Measurements from ENCODE around the gene CNTFR. TPM values are rescaled to one million over a fixed set of nuclear protein-coding genes. Genes with fewer than 3 reads are reported as not detected.

CNTFR gene
- total and polyA plus RNA-seq, 2 donors (not counting 1 experiment from before 2014, with no cell fraction given): not detected

- no peaks in the 10 kb centered on the region for H3K79me2 ChIP-seq (ENCODE audit: control insufficient read depth, insufficient read depth, low read length)
- no peaks in the 10 kb centered on the region for H3K9me3 ChIP-seq (ENCODE audit: control extremely low read depth in 1 of 3, control insufficient read depth in 2 of 3, insufficient read depth in 1 of 3, low read length in 2 of 3)
- DNase-seq (no peak), ATAC-seq (ENCODE audit: low read depth) (no peak)
- H3K4me1 ChIP-seq (ENCODE audit: control insufficient read depth in 2 of 2, insufficient read depth in 2 of 2, low read length in 2 of 2): peaks cover 0 to 3% of the 10 kb centered on the region in 2 donors
- CTCF ChIA-PET: interaction anchor here (0.6 to 5.0 kb wide), 11 partner anchors 10 to 879 kb away, joined by 3 to 43 read pairs (median 9); no protein-coding TSS in a partner anchor
- TF ChIP-seq CTCF (IDR thresholded peaks at IDR 0.05): no peak
- TF ChIP-seq EZH2 (IDR thresholded peaks at IDR 0.05; ENCODE audit: borderline replicate concordance, insufficient read depth, low read depth, low read length, poor library complexity, severe bottlenecking): no peak
- no peak overlapping the region for H2AFZ ChIP-seq (ENCODE audit: insufficient read depth, low read depth, low read length, poor library complexity, severe bottlenecking)
- H3K36me3 ChIP-seq (replicated peaks in 1 of 2; ENCODE audit: control extremely low read depth in 1 of 2, control insufficient read depth in 1 of 2, extremely low read depth in 1 of 2, insufficient read depth in 2 of 2, low read length in 1 of 2): no peaks in the 10 kb centered on the region
- H3K4me2 ChIP-seq (replicated peaks; ENCODE audit: low read depth, low read length, poor library complexity, severe bottlenecking): no peak overlapping the region
- no peak overlapping the region for H3K4me3 Mint-ChIP-seq
- no peaks in the 10 kb centered on the region for H3K4me1 Mint-ChIP-seq
- peaks cover 38% of the 10 kb centered on the region for H3K27me3 Mint-ChIP-seq
- no peak overlapping the region for H3K4me3 ChIP-seq (ENCODE audit: control extremely low read depth in 1 of 5, extremely low read depth in 1 of 5, insufficient read depth in 1 of 5, low read depth in 2 of 5, low read length in 4 of 5)
- H3K27me3 ChIP-seq (replicated peaks in 1 of 4; ENCODE audit: control extremely low read depth in 1 of 4, control insufficient read depth in 3 of 4, insufficient read depth in 4 of 4, low read length in 3 of 4): peaks cover 0 to 6% (median 3%) of the 10 kb centered on the region in 4 experiments
- POLR2A ChIA-PET: no interaction called here
- 92% methylated on average over 4 of the region's 6 CpGs for WGBS (ENCODE audit: insufficient coverage)
- H3K9me3 Mint-ChIP-seq (ENCODE audit: insufficient read depth): no peaks in the 10 kb centered on the region
- H3K27ac ChIP-seq (ENCODE audit: low read length in 2 of 2): no peak overlapping the region
- H4K20me1 ChIP-seq (ENCODE audit: control insufficient read depth, insufficient read depth, low read length, poor library complexity, severe bottlenecking): no peaks in the 10 kb centered on the region
- no peak overlapping the region for H3K27ac Mint-ChIP-seq
- intact Hi-C loops (cut with micrococcal nuclease): loop anchor here (5.0 kb wide), 2 partner anchors 46 to 491 kb away; partner anchors contain the start of genes DNAI1 and FAM219A
- H3K9ac ChIP-seq (ENCODE audit: low read length): no peak overlapping the region
Measured at GRCh38 chr9:34502891-34503290, 86.6 kb downstream of the CNTFR start.

- ATAC-seq (ENCODE audit: low read depth): no peak
- POLR2A ChIA-PET: no interaction called here
- CTCF ChIA-PET: interaction anchor here (0.6 to 5.0 kb wide), 13 partner anchors 10 to 879 kb away, joined by 3 to 43 read pairs (median 9); no protein-coding TSS in a partner anchor
- no peaks in the 10 kb centered on the region for H3K4me1 Mint-ChIP-seq
- H2AFZ ChIP-seq (ENCODE audit: insufficient read depth, low read depth, low read length, poor library complexity, severe bottlenecking): no peak overlapping the region
- H3K9me3 ChIP-seq (ENCODE audit: control extremely low read depth in 1 of 3, control insufficient read depth in 2 of 3, insufficient read depth in 1 of 3, low read length in 2 of 3): no peaks in the 10 kb centered on the region
- H3K4me3 ChIP-seq (ENCODE audit: control extremely low read depth in 1 of 5, extremely low read depth in 1 of 5, insufficient read depth in 1 of 5, low read depth in 2 of 5, low read length in 4 of 5): no peak overlapping the region
- no peaks in the 10 kb centered on the region for H3K79me2 ChIP-seq (ENCODE audit: control insufficient read depth, insufficient read depth, low read length)
- H3K4me1 ChIP-seq (ENCODE audit: control insufficient read depth in 2 of 2, insufficient read depth in 2 of 2, low read length in 2 of 2): peaks cover 0 to 3% of the 10 kb centered on the region in 2 donors
- no peaks in the 10 kb centered on the region for H3K36me3 ChIP-seq (replicated peaks in 1 of 2; ENCODE audit: control extremely low read depth in 1 of 2, control insufficient read depth in 1 of 2, extremely low read depth in 1 of 2, insufficient read depth in 2 of 2, low read length in 1 of 2)
- no peak overlapping the region for H3K27ac ChIP-seq (ENCODE audit: low read length in 2 of 2)
- TF ChIP-seq CTCF (IDR thresholded peaks at IDR 0.05) (no peak), EZH2 (IDR thresholded peaks at IDR 0.05; ENCODE audit: borderline replicate concordance, insufficient read depth, low read depth, low read length, poor library complexity, severe bottlenecking) (no peak)
- H3K4me3 Mint-ChIP-seq: no peak overlapping the region
- H3K4me2 ChIP-seq (replicated peaks; ENCODE audit: low read depth, low read length, poor library complexity, severe bottlenecking): no peak overlapping the region
- H3K9ac ChIP-seq (ENCODE audit: low read length): no peak overlapping the region
- no peaks in the 10 kb centered on the region for H4K20me1 ChIP-seq (ENCODE audit: control insufficient read depth, insufficient read depth, low read length, poor library complexity, severe bottlenecking)
- peaks cover 0 to 8% (median 3%) of the 10 kb centered on the region in 4 experiments for H3K27me3 ChIP-seq (replicated peaks in 1 of 4; ENCODE audit: control extremely low read depth in 1 of 4, control insufficient read depth in 3 of 4, insufficient read depth in 4 of 4, low read length in 3 of 4)
- no peaks in the 10 kb centered on the region for H3K9me3 Mint-ChIP-seq (ENCODE audit: insufficient read depth)
- H3K27ac Mint-ChIP-seq: no peak overlapping the region
- intact Hi-C loops (cut with micrococcal nuclease): loop anchor here (5.0 kb wide), 2 partner anchors 45 to 490 kb away; partner anchors contain the start of genes DNAI1 and FAM219A
- H3K27me3 Mint-ChIP-seq: peaks cover 38% of the 10 kb centered on the region
- 77% methylated on average over 10 of the region's 10 CpGs for WGBS (ENCODE audit: insufficient coverage)
- no peak for DNase-seq
Measured at GRCh38 chr9:34502471-34502870, 87.1 kb downstream of the CNTFR start.

All from B cell (primary cell).